GM12892 (cell line): ENCODE results near the gene GABRG3.

ENCODE experiments used
- POLR2A ChIP-seq: IDR thresholded peaks from 2 replicates; pipeline ENCODE4 v1.6.1; 2011; ENCODE audit warnings: low read depth, low read length, control low read depth
- POLR2AphosphoS5 ChIP-seq: IDR thresholded peaks from 2 replicates; pipeline ENCODE4 v1.6.1; 2011; ENCODE audit warnings: low read depth, low read length, control low read depth
- TAF1 ChIP-seq: IDR thresholded peaks from 2 replicates; pipeline ENCODE4 v1.6.1; 2011; ENCODE audit warnings: low read depth, mild to moderate bottlenecking, control low read depth, low read length, borderline replicate concordance

- TF ChIP-seq POLR2A: no peak
- TF ChIP-seq POLR2AphosphoS5: no peak
- TF ChIP-seq TAF1: no peak
Observed at GRCh38 chr15:27499191-27499590, 528.2 kb downstream of the GABRG3 start.
